T-helper 1 cell treated with Interleukin-12 subunit alpha and Interleukin-12 subunit beta and Interleukin-4 antibody, amounts not matched to agents 30 μg/mL and 1 μg/mL, for 36 hours (primary cell): Measurements from ENCODE around the gene TMEM121.

Source experiments
- H3K27ac Mint-ChIP-seq: one replicate; pipeline ENCODE4 v1.8.0; 2021; ENCODE audit warnings: mild to moderate bottlenecking, mixed read lengths
- H3K27me3 Mint-ChIP-seq: one replicate; pipeline ENCODE4 v1.8.0; 2021; ENCODE audit warnings: low read depth, mixed read lengths
- H3K36me3 Mint-ChIP-seq: one replicate; pipeline ENCODE4 v1.8.0; 2021; ENCODE audit warnings: low read depth, mixed read lengths
- H3K4me1 Mint-ChIP-seq: one replicate; pipeline ENCODE4 v1.8.0; 2021; ENCODE audit warnings: low read depth, mixed read lengths
- H3K4me3 Mint-ChIP-seq: one replicate; pipeline ENCODE4 v1.8.0; 2021; ENCODE audit warnings: mild to moderate bottlenecking, moderate library complexity, mixed read lengths
- H3K9me3 Mint-ChIP-seq: one replicate; pipeline ENCODE4 v1.8.0; 2021; ENCODE audit warnings: mixed read lengths

Gene TMEM121

DNA sequence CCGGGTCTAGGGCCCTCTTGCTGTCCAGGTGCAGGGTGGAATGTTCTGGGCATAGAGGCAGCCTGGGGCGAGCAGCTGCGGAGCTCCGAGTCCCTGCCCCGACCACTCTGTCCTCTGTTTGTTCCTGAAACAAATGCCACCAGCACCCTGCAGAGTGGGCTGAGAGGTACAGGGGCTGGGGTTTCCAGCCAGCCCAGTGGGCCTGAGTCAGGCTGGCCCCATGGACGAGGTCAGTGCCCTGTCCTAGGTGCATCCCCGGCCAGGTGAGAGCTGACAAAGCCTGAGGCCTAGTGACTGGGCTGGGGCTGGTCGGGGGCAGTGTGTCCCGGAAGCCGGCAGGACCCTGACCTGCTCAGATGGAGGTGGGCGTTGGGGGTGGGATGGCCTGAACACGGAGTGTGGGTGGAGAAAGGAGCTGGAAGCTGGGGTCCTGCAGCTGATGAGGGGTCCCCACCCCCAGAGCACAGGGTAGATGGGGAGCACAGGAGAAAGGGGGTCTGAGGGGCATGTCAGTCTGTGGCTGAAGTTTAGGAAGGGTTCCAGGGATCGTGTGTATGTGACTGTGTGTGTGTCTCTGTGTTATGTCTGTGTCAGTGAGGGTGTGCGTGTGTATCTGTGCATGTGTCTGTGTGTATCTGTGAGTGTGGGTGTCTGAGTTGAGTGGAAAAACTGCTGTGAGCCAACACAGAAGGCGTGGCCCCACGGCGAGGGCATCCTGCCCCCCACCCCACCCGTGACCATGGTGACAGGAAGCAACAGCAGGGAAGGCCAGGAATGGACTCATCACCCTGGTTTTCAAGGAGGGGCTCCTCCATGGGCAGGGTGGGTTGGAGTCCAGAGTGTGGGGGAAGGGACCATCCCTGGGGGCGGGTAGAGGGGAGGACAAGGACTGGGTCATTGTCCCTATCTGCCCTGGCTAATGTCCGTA lies 42.0 kb upstream of the TMEM121 start:
- H3K27me3 Mint-ChIP-seq = peaks cover 15% of the 10 kb centered on the region
- H3K4me1 Mint-ChIP-seq = peaks cover 23% of the 10 kb centered on the region
- H3K4me3 Mint-ChIP-seq = no peak overlapping the region
- H3K9me3 Mint-ChIP-seq = no peaks in the 10 kb centered on the region
- H3K36me3 Mint-ChIP-seq = no peaks in the 10 kb centered on the region
- H3K27ac Mint-ChIP-seq = peak overlapping the region; percentile 69

DNA sequence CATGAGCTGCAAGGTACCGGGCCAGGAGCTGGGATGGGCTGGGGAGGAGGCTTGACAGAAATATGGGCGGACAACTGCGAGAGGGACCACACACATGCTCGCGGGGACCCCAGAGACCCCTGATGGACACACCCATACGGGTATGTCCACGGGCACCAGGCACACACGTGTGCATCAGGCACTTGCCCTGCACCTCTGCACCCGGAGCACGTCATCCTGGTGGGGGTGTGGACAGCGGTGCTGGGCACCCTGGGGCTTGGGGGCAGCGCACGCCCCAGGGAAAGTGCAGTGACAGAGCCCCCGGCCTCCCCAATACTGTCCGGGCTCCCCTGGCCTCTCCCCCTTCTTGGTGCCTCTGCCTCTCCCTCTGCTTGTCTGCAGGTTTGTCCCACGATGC lies 41.4 kb upstream of the TMEM121 start:
- no peak overlapping the region for H3K27ac Mint-ChIP-seq
- H3K36me3 Mint-ChIP-seq = no peaks in the 10 kb centered on the region
- no peak overlapping the region for H3K4me3 Mint-ChIP-seq
- H3K9me3 Mint-ChIP-seq = no peaks in the 10 kb centered on the region
- peaks cover 25% of the 10 kb centered on the region for H3K4me1 Mint-ChIP-seq
- H3K27me3 Mint-ChIP-seq = peaks cover 8% of the 10 kb centered on the region

DNA sequence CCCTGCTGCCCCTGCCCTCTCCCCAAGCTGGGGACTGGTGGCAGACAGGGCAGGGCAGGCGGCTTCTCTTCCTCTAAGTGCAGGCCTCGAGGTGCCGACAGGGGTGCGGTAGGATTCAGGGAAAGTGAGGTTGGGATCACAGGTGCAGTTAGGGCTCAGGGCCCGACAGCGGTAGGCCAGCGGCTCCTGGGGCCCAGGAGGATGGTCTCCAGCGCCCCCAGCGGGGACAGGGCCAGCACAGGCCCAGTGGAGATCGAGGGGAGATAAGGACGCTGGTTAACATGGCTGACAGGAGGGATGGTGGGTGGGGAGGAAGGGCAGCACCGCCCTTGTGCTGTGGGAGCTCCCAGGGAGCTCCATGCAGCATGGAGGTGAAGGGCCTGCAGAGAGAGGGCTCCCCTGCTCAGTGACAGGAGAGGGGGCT lies 40.6 kb upstream of the TMEM121 start:
- H3K36me3 Mint-ChIP-seq = no peaks in the 10 kb centered on the region
- H3K9me3 Mint-ChIP-seq = no peaks in the 10 kb centered on the region
- H3K27me3 Mint-ChIP-seq = peaks cover 3% of the 10 kb centered on the region
- peak overlapping the region; percentile 41 for H3K27ac Mint-ChIP-seq
- H3K4me3 Mint-ChIP-seq = peak overlapping the region; percentile 25
- H3K4me1 Mint-ChIP-seq = peaks cover 25% of the 10 kb centered on the region

DNA sequence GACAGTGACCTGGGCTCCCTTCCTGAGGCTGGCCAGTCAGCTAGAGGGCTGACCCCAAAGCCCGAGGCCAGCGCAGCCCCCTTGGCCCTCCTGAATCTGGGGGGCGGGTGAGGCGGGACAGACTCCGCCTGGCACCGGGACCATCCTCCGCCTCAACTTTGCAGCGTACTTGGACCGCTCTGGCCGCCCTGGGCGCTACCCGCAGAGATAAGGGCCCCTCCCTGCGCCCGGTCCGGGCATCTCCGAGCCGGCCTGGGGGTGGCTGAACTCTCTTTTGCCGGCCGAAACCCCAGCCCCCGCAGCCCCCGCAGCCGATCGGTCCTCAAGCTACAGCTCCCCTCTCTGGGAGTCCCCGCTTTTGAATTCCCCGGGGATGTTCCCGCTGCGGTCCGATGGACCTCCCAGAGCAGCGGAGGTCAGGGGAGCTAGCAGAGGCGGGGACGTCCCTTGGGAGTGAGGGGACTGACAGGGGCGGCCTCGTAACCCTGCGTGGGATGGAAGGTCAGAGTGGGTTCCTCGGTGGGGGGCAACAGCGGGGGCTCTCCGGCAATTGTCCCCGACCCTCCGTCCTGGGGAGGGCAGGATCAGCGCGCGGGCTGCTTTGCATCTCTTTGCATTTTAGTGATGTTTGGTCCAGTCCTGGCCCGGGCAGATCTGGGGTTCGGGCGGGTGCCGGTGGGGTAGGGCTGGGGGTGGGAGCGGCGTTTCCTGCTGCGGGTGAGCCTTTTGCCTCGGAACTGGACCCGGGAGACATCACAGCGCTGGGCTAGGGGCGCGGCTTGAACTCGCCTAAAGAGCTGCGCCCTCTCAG lies 40.0 kb upstream of the TMEM121 start, which contains the start of gene CRIP1:
TSS of gene CRIP1 (plus strand) at position 724 of the 811 bp plus-strand sequence. CDS start 374 bp downstream, outside the sequence.
- H3K9me3 Mint-ChIP-seq = no peaks in the 10 kb centered on the region
- H3K4me1 Mint-ChIP-seq = peaks cover 22% of the 10 kb centered on the region
- H3K36me3 Mint-ChIP-seq = no peaks in the 10 kb centered on the region
- H3K27ac Mint-ChIP-seq = peak within 1 kb of the TSS; percentile 81
- H3K27me3 Mint-ChIP-seq = no peaks in the 10 kb centered on the region
- H3K4me3 Mint-ChIP-seq = peak within 1 kb of the TSS; percentile 86

DNA sequence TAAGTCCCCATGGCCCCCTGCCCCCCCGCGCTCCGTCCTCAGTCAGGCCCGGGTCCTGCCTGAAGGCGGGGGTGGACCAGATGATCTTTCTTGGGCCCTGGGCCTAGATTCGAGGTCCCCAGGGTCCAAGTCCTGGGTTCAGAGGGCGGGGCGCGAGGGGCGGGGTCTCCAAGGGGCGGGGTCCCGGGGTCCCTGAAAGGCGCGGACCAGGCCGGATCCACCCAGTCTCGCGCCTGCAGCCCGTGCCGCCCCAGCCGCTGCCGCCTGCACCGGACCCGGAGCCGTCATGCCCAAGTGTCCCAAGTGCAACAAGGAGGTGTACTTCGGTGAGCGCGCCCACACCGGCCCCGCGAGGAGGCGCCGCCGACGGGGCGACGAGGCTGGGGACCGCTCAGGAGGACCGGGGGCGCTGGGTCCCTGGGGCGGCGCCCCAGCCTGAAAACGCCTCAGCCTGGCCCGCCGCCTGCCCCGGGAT lies 39.4 kb upstream of the TMEM121 start:
- H3K27me3 Mint-ChIP-seq = no peaks in the 10 kb centered on the region
- no peak overlapping the region for H3K27ac Mint-ChIP-seq
- H3K4me3 Mint-ChIP-seq = peak overlapping the region; percentile 86
- no peaks in the 10 kb centered on the region for H3K36me3 Mint-ChIP-seq
- no peaks in the 10 kb centered on the region for H3K9me3 Mint-ChIP-seq
- peaks cover 21% of the 10 kb centered on the region for H3K4me1 Mint-ChIP-seq

DNA sequence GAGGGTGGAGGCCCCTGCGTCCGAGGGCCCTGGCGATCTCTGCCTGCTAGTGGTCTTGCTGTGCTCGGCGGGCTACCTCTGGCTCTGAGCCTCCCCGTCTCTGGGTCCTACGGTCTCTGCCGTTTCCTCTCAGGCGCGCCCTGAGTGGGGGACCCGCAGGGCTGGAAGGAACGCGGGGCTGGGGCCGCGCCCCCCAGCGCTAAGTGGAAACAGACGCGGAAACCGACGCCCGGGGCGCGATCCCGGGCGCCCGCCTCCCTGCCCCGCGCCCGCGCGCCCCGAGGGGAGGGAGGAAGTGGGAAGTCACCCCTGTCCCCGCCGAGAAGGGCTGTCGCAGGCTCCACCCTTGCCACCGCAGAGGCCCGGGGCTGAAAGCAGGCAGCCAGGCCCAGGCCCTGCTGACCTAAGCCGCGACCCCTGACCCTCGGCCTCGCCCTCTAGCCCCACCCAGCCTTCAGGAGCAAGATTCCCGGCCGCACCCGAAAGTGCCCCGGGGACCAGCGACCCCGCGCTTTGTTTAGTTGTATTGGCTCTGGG lies 38.9 kb upstream of the TMEM121 start:
- Mint-ChIP-seq H3K9me3 (no peaks in the 10 kb centered on the region), H3K27ac (peak overlapping the region; percentile 81), H3K4me1 (peaks cover 16% of the 10 kb centered on the region), H3K36me3 (no peaks in the 10 kb centered on the region), H3K27me3 (no peaks in the 10 kb centered on the region), H3K4me3 (peak overlapping the region; percentile 86)

DNA sequence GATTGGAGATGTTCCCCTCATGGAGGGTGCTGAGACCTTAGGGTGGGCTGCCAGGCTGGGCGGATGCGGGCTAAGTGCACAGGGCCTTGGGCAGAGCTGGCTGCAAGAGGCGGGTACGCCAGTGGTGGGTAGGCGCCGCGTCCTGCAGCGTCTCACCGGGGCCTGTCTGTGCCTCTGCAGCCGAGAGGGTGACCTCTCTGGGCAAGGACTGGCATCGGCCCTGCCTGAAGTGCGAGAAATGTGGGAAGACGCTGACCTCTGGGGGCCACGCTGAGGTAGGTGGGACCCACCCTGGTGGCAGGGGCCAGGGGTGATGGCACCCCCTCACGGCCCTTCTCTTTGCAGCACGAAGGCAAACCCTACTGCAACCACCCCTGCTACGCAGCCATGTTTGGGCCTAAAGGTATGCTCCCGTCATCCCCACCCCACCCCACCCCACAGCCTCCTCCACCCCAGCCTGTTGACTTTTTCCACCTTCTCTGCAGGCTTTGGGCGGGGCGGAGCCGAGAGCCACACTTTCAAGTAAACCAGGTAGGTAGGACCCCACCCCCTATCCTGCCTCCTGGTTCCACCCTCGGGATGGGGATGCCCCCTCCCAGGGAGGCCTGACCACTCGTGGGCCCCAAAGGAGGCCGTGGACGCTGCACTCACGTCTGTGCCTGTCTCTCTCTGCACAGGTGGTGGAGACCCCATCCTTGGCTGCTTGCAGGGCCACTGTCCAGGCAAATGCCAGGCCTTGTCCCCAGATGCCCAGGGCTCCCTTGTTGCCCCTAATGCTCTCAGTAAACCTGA lies 38.2 kb upstream of the TMEM121 start:
- H3K4me1 Mint-ChIP-seq = peaks cover 15% of the 10 kb centered on the region
- H3K9me3 Mint-ChIP-seq = no peaks in the 10 kb centered on the region
- H3K36me3 Mint-ChIP-seq = no peaks in the 10 kb centered on the region
- peak overlapping the region; percentile 81 for H3K27ac Mint-ChIP-seq
- no peaks in the 10 kb centered on the region for H3K27me3 Mint-ChIP-seq
- H3K4me3 Mint-ChIP-seq = peak overlapping the region; percentile 86

DNA sequence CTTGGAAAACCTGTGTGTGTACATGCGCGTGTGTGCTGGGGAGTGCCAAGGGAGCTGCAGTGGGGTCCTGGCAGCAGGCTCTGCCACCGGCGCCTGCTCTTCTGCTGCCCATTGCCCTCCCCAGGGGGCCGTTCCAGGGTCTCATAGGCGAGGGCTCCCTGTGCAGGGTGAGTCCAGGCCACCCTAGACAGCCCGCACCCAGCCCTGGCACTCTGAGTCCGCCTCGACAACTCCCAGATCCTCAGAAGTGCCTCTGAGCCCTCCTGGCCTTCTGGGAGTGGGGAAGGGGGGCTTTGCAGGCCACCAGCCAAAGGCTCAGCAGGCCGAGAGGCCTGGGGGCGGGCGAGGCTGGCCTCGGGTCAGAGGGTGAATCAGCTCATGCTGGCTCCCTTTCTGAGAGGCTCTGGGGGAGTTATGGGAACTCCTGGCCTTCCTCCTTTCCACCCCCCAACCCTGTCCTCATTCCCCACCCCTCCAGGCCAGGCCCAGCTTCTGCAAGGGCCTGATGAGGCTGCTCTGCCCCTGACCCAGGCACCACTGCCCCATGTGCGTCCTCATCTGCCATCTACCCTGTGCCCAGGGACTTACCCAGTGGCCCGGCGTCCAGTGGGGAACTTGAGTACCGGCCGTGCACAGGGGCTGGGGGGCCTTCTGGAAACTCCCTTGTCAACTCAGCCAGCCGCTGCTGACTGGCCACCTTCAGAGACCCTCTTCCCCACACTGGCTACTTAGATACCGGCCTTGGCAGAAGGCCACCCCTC lies 37.4 kb upstream of the TMEM121 start:
- Mint-ChIP-seq H3K4me3 (peak overlapping the region; percentile 86), H3K27ac (peak overlapping the region; percentile 86), H3K27me3 (no peaks in the 10 kb centered on the region), H3K36me3 (no peaks in the 10 kb centered on the region), H3K4me1 (peaks cover 15% of the 10 kb centered on the region), H3K9me3 (no peaks in the 10 kb centered on the region)

DNA sequence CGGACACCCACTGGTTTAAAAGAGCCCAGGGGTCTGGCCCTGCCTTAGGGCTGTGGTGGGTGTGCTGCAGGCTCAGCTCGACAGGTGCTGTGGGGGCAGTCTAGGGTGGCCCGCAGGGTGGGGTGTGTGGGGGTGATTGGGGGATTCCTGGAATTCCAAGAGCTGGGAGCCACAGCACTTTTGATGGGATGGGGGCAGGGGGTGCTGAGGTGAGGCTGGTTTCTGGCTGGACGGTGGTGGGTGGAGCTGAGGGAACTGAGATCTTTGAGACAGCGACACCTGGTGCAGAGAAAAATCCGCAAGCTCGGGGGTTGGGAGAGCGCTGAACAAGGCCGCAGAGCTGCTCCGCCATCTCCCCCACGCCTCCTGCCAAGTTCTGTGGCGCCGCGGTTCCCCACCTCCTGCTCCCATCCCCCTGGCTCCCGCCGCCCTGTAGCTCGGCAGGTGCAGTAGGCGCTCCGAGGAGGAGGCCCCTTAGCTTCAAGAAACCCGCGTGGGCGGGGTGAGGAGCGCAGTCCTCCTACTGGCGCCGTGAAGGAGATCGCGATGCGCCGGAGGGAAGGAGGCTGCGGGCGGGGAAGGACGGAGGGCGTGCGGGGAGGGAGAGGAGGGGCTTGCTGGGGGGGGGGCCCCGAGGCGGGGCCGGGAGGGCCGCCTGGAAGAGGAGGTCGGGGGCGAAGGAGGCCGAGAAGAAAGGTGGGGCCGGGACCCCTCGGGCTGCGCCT lies 36.7 kb upstream of the TMEM121 start:
- Mint-ChIP-seq H3K9me3 (no peaks in the 10 kb centered on the region), H3K4me1 (peaks cover 10% of the 10 kb centered on the region), H3K36me3 (no peaks in the 10 kb centered on the region), H3K27ac (peak overlapping the region; percentile 86), H3K4me3 (peak overlapping the region; percentile 75), H3K27me3 (no peaks in the 10 kb centered on the region)

DNA sequence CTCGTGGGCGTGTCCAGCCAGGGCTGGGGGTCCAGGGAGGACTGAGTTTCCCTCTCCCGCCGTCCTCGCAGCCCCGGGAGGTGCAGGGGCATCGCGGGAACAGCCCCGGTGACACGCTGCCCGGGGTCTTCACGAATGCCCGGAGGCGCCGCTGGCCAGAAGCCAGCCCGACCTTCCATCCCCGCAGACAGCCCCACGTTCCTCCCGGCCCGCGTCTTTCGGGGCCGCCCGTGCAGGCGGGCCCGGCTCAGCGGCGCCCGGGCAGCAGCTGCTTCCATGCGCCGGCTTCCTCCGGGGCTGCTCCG lies 36.2 kb upstream of the TMEM121 start:
- Mint-ChIP-seq H3K9me3 (no peaks in the 10 kb centered on the region), H3K27ac (peak overlapping the region; percentile 86), H3K4me1 (peaks cover 9% of the 10 kb centered on the region), H3K27me3 (no peaks in the 10 kb centered on the region), H3K4me3 (no peak overlapping the region), H3K36me3 (no peaks in the 10 kb centered on the region)

DNA sequence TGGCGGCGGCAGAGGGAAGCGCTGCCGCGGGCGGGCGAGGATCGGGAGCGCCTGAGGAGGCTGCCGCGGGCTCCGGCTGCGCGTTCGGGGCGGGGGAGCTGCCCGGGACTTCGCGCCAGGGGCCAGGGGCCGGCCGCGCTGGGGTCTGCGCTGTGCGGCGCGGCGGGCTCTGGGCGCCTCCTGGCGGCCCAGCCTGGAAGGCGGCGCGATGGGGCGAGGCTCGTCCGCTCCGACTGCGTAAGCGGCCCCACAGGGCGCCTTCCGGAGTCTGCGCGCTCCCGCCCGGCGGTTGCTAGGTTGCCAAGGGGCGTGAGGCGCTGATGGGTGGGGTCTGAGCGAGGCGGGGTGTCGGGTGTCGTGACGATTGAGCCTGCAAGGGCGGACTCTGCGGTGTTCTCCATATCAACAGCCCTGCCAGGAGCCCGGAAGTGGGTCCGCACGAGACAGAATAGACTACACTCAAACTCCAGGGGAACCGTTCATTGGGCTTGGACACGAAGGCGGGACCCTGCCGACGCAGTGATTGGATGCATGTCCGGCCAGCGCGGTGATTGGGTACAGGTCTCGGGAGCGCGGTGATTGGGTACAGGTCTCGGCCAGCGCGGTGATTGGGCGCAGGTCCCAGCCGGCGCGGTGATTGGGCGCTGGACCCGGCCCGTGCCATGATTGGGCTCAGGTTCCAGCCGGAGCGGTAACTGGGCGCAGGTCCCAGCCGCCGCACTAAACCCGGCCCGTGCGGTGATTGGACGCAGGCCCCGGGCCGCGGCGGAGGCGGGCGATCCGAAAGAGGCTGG lies 35.6 kb upstream of the TMEM121 start, which contains the start of gene TEDC1:
TSS of gene TEDC1 (plus strand) at position 675 of the 794 bp plus-strand sequence. CDS start 130 bp downstream, outside the sequence.
- Mint-ChIP-seq H3K4me1 (peaks cover 9% of the 10 kb centered on the region), H3K27ac (peak within 1 kb of the TSS; percentile 90), H3K9me3 (no peaks in the 10 kb centered on the region), H3K36me3 (no peaks in the 10 kb centered on the region), H3K27me3 (no peaks in the 10 kb centered on the region), H3K4me3 (peak within 1 kb of the TSS; percentile 91)

DNA sequence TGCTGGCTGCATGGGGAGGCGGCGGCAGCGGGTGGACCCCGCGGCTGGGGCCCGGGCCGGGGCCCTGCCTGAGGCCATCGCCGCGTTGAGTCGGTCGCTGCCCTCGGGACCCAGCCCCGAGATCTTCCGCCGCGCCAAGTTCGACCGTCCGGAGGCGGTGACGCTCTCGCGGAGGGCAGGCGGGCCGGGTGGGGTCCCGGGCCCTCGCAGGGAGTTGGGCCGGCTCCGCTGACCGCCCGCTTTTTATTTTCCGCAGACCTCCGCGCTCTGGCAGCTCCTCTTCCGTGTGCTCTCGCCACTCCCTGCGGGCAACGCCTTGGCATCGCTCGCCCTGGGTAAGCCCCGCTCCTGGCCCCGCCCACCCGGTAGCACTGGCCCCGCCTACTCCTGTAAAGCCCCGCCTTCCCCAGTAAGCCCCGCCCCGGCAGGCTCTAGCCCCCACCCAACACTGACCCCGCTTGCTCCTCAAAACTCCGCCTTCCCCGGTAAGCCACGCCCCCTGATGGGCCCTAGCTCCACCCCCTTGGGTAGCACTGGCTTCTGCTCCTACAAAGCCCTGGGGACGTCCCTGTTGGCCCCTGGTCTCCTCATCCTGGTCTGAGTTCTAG lies 34.9 kb upstream of the TMEM121 start:
- H3K36me3 Mint-ChIP-seq = no peaks in the 10 kb centered on the region
- H3K27ac Mint-ChIP-seq = peak overlapping the region; percentile 90
- no peaks in the 10 kb centered on the region for H3K27me3 Mint-ChIP-seq
- peak overlapping the region; percentile 91 for H3K4me3 Mint-ChIP-seq
- H3K4me1 Mint-ChIP-seq = peaks cover 9% of the 10 kb centered on the region
- no peaks in the 10 kb centered on the region for H3K9me3 Mint-ChIP-seq
